Measurements from ENCODE around the gene AGO3. TPM values are rescaled to one million over a fixed set of nuclear protein-coding genes. Genes with fewer than 3 reads are reported as not detected.

The AGO3 gene
- total and polyA plus RNA-seq, 10 of the 15 experiments (the other 5 are each of a cell fraction or from before 2014, with no cell fraction given): 3.9 to 35.2 (median 12.5) TPM

DNA sequence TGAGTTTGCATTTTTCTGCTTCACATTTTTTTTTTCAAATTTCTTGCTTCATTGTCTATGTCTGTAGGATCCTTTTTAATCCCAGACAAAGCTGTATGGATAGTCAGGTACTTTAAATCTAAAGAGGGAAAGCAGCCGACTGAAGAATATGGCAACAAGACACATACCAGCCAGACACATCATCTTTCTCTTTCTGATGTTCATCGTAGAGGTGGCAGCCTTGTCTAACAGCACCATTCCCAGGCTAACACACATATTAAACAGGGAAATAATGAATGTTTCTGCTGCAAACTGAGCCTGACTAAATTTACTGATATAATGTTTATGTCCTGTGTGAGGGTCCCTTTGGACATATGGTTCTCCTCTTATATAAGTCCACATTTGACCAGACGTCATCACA lies 149.3 kb downstream of the AGO3 start:
- Histone ChIP-seq H3K4me3 (no peak overlapping the region), H3K27me3 (replicated peaks in 1 of 2; ENCODE audit: control insufficient read depth in 2 of 2, insufficient read depth in 2 of 2, low read length in 1 of 2) (no peaks in the 10 kb centered on the region; a peak in 1 of 4 replicates), H3K9me3 (replicated peaks; ENCODE audit: control insufficient read depth, insufficient read depth, low read length) (no peaks in the 10 kb centered on the region), H3K79me2 (ENCODE audit: control insufficient read depth, insufficient read depth, low read length) (no peaks in the 10 kb centered on the region), H3K4me2 (ENCODE audit: control insufficient read depth, insufficient read depth) (no peak overlapping the region), H4K20me1 (ENCODE audit: control insufficient read depth, insufficient read depth) (no peaks in the 10 kb centered on the region), H2AFZ (ENCODE audit: control insufficient read depth, low read depth, low read length) (no peak overlapping the region), H3K27ac (ENCODE audit: control insufficient read depth, insufficient read depth) (no peak overlapping the region), H3K4me1 (ENCODE audit: control insufficient read depth, insufficient read depth, low read length) (no peaks in the 10 kb centered on the region), H3K9ac (ENCODE audit: control insufficient read depth, insufficient read depth, low read length) (no peak overlapping the region), H3K36me3 (ENCODE audit: control insufficient read depth in 2 of 2, insufficient read depth in 2 of 2, low read length in 1 of 2) (no peaks in the 10 kb centered on the region)
- in situ Hi-C loops (cut with MboI): no loop called here
- intact Hi-C loops (cut with micrococcal nuclease; ENCODE audit: unreplicated experiment): loop anchor here (10.0 kb wide), 1 partner anchor 195 kb away; the partner anchor contains the start of gene AGO1
- WGBS (ENCODE audit: insufficient coverage, insufficient replicate concordance, low lambda C conversion rate, missing lambda C conversion rate): 77% methylated on average over 3 of the region's 3 CpGs
- FAIRE-seq (no peak), DNase-seq (ENCODE audit: low read depth, low spot score) (no peak), ATAC-seq (no peak)
- ChIA-PET CTCF (interaction anchor here (0.8 kb wide), 1 partner anchor 1478 kb away, joined by 3 read pairs; no protein-coding TSS in a partner anchor), POLR2A (no interaction called here), SMC1A (ENCODE audit: uncharacterized antibody, unreplicated experiment) (no interaction called here), RAD21 (ENCODE audit: unreplicated experiment) (interaction anchor here (0.8 kb wide), 1 partner anchor 12 kb away, joined by 3 read pairs; no protein-coding TSS in a partner anchor)
- BruUV-seq (replicated peaks): no TSS peak
- no peak for TF ChIP-seq NBN (IDR thresholded peaks at IDR 0.05)
- no peak for TF ChIP-seq SUZ12 (IDR thresholded peaks at IDR 0.05; ENCODE audit: unreplicated experiment)
- no peak for TF ChIP-seq ZZZ3 (IDR thresholded peaks at IDR 0.05; ENCODE audit: control insufficient read depth, insufficient read length, low read depth)
- TF ChIP-seq, protein P1, sequence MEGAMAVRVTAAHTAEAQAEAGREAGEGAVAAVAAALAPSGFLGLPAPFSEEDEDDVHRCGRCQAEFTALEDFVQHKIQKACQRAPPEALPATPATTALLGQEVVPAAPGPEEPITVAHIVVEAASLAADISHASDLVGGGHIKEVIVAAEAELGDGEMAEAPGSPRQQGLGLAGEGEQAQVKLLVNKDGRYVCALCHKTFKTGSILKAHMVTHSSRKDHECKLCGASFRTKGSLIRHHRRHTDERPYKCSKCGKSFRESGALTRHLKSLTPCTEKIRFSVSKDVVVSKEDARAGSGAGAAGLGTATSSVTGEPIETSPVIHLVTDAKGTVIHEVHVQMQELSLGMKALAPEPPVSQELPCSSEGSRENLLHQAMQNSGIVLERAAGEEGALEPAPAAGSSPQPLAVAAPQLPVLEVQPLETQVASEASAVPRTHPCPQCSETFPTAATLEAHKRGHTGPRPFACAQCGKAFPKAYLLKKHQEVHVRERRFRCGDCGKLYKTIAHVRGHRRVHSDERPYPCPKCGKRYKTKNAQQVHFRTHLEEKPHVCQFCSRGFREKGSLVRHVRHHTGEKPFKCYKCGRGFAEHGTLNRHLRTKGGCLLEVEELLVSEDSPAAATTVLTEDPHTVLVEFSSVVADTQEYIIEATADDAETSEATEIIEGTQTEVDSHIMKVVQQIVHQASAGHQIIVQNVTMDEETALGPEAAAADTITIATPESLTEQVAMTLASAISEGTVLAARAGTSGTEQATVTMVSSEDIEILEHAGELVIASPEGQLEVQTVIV (IDR thresholded peaks at IDR 0.05; ENCODE audit: borderline replicate concordance, partially characterized antibody): no peak

DNA sequence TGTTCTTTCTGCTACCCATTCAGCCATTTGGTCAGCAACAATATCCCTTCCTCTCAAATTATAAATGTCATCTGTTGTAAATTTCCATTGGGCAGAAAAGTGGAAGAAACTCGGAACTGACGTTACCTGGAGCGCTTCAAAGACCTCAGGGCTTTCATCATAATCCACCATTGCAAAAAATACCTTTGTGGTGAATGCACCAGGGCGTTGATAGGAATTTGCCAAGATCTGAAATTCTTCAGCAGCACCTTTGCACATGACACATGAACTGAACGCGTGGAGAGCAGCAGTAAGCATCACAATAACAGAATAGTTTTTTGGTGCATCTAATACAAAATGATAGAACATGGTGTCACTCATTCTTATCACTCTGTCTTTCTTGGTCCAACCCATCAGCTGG lies 149.9 kb downstream of the AGO3 start:
- H3K36me3 ChIP-seq (ENCODE audit: control insufficient read depth in 2 of 2, insufficient read depth in 2 of 2, low read length in 1 of 2): no peaks in the 10 kb centered on the region
- 63% methylated on average over 6 of the region's 6 CpGs for WGBS (ENCODE audit: insufficient coverage, insufficient replicate concordance, low lambda C conversion rate, missing lambda C conversion rate)
- no peak overlapping the region for H3K9ac ChIP-seq (ENCODE audit: control insufficient read depth, insufficient read depth, low read length)
- H3K27me3 ChIP-seq (replicated peaks in 1 of 2; ENCODE audit: control insufficient read depth in 2 of 2, insufficient read depth in 2 of 2, low read length in 1 of 2): no peaks in the 10 kb centered on the region; a peak in 1 of 4 replicates
- ChIA-PET POLR2A (no interaction called here), CTCF (no interaction called here), SMC1A (ENCODE audit: uncharacterized antibody, unreplicated experiment) (no interaction called here), RAD21 (ENCODE audit: unreplicated experiment) (no interaction called here)
- intact Hi-C loops (cut with micrococcal nuclease; ENCODE audit: unreplicated experiment) (loop anchor here (10.0 kb wide), 1 partner anchor 196 kb away; the partner anchor contains the start of gene AGO1), in situ Hi-C loops (cut with MboI) (no loop called here)
- no TSS peak for BruUV-seq (replicated peaks)
- no peak overlapping the region for H2AFZ ChIP-seq (ENCODE audit: control insufficient read depth, low read depth, low read length)
- H3K27ac ChIP-seq (ENCODE audit: control insufficient read depth, insufficient read depth): no peak overlapping the region
- H3K79me2 ChIP-seq (ENCODE audit: control insufficient read depth, insufficient read depth, low read length): no peaks in the 10 kb centered on the region
- H3K9me3 ChIP-seq (replicated peaks; ENCODE audit: control insufficient read depth, insufficient read depth, low read length): no peaks in the 10 kb centered on the region
- no peaks in the 10 kb centered on the region for H4K20me1 ChIP-seq (ENCODE audit: control insufficient read depth, insufficient read depth)
- no peak for ATAC-seq
- H3K4me3 ChIP-seq: no peak overlapping the region
- FAIRE-seq: no peak
- H3K4me1 ChIP-seq (ENCODE audit: control insufficient read depth, insufficient read depth, low read length): no peaks in the 10 kb centered on the region
- no peak overlapping the region for H3K4me2 ChIP-seq (ENCODE audit: control insufficient read depth, insufficient read depth)
- no peak for DNase-seq (ENCODE audit: low read depth, low spot score)
- no peak for TF ChIP-seq RAD51 (IDR thresholded peaks at IDR 0.05)
- TF ChIP-seq ZNF274 (IDR thresholded peaks at IDR 0.05; ENCODE audit: insufficient read depth, insufficient read length): no peak
- TF ChIP-seq, protein P2, sequence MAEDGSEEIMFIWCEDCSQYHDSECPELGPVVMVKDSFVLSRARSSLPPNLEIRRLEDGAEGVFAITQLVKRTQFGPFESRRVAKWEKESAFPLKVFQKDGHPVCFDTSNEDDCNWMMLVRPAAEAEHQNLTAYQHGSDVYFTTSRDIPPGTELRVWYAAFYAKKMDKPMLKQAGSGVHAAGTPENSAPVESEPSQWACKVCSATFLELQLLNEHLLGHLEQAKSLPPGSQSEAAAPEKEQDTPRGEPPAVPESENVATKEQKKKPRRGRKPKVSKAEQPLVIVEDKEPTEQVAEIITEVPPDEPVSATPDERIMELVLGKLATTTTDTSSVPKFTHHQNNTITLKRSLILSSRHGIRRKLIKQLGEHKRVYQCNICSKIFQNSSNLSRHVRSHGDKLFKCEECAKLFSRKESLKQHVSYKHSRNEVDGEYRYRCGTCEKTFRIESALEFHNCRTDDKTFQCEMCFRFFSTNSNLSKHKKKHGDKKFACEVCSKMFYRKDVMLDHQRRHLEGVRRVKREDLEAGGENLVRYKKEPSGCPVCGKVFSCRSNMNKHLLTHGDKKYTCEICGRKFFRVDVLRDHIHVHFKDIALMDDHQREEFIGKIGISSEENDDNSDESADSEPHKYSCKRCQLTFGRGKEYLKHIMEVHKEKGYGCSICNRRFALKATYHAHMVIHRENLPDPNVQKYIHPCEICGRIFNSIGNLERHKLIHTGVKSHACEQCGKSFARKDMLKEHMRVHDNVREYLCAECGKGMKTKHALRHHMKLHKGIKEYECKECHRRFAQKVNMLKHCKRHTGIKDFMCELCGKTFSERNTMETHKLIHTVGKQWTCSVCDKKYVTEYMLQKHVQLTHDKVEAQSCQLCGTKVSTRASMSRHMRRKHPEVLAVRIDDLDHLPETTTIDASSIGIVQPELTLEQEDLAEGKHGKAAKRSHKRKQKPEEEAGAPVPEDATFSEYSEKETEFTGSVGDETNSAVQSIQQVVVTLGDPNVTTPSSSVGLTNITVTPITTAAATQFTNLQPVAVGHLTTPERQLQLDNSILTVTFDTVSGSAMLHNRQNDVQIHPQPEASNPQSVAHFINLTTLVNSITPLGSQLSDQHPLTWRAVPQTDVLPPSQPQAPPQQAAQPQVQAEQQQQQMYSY (CRISPR knock-in tag; IDR thresholded peaks at IDR 0.05): no peak
- no peak for TF ChIP-seq BCL3 (IDR thresholded peaks at IDR 0.05; ENCODE audit: borderline replicate concordance, insufficient read depth, low read depth, low read length, poor library complexity, severe bottlenecking)
